HUES64 (cell line): Measurements from ENCODE around the gene CMBL.
"Not testable (repeated sequence)": the region's sequence is repeated elsewhere in the genome, so short reads cannot be mapped to it uniquely, and the experiment has no call there.

ENCODE experiments used
- H3K27ac ChIP-seq: 2 replicates; pipeline ENCODE4 v1.7.0; 2013; ENCODE audit warnings: low read depth, low read length, inconsistent platforms
- H3K27me3 ChIP-seq: 2 replicates; pipeline ENCODE4 v1.6.1; 2013; ENCODE audit warnings: mild to moderate bottlenecking, low read length; ENCODE audit not compliant: insufficient read depth
- H3K36me3 ChIP-seq: 2 replicates; pipeline ENCODE4 v1.6.1; 2013; ENCODE audit warnings: mild to moderate bottlenecking, low read length; ENCODE audit not compliant: insufficient read depth
- H3K4me1 ChIP-seq: 2 replicates; pipeline ENCODE4 v1.6.1; 2013; ENCODE audit warnings: mild to moderate bottlenecking, low read length, moderate library complexity; ENCODE audit not compliant: insufficient read depth
- H3K4me3 ChIP-seq: 2 replicates; pipeline ENCODE4 v1.5.1; 2013; ENCODE audit warnings: mild to moderate bottlenecking, low read length, moderate library complexity
- H3K9ac ChIP-seq: 2 replicates; pipeline ENCODE4 v1.6.1; 2013; ENCODE audit warnings: mild to moderate bottlenecking, low read depth, low read length
- H3K9me3 ChIP-seq: 2 replicates; pipeline ENCODE4 v1.6.1; 2013; ENCODE audit warnings: low read depth, low read length; ENCODE audit not compliant: insufficient read depth
- WGBS: fragments of 150-250, 120-280 bp; methylation state at CpG from one replicate; pipeline ENCODE4 v1.1.7; 2013; ENCODE audit warnings: missing lambda C conversion rate; 5-methylcytosine and 5-hydroxymethylcytosine counted together

CMBL gene

GRCh38 chr5:10290438-10290837, 17.3 kb downstream of the CMBL start:
- H3K4me1 ChIP-seq: 0 out of 2 replicates have a peak, but pooled peaks cover 3% of the 10 kb centered on the region
- peaks cover 7% of the 10 kb centered on the region for H3K36me3 ChIP-seq
- no peak overlapping the region for H3K9ac ChIP-seq
- WGBS: 96% methylated on average over 8 of the region's 9 CpGs
- no peaks in the 10 kb centered on the region for H3K27me3 ChIP-seq
- no peak overlapping the region for H3K4me3 ChIP-seq
- no peak overlapping the region for H3K27ac ChIP-seq
- no peaks in the 10 kb centered on the region for H3K9me3 ChIP-seq

- H3K27me3 ChIP-seq: no peaks in the 10 kb centered on the region
- no peak overlapping the region for H3K4me3 ChIP-seq
- no peak overlapping the region for H3K27ac ChIP-seq
- WGBS: 96% methylated on average over 10 of the region's 10 CpGs
- H3K9me3 ChIP-seq: no peaks in the 10 kb centered on the region
- H3K36me3 ChIP-seq: peaks cover 7% of the 10 kb centered on the region
- H3K9ac ChIP-seq: no peak overlapping the region
- 0 out of 2 replicates have a peak, but pooled peaks cover 3% of the 10 kb centered on the region for H3K4me1 ChIP-seq
These were observed 17.7 kb downstream of the CMBL start for GRCh38 chr5:10289991-10290390.

GRCh38 chr5:10289353-10289752, 18.3 kb downstream of the CMBL start:
- WGBS: 85% methylated on average over 6 of the region's 6 CpGs
- no peaks in the 10 kb centered on the region for H3K9me3 ChIP-seq
- H3K36me3 ChIP-seq: peaks cover 7% of the 10 kb centered on the region
- no peak overlapping the region for H3K27ac ChIP-seq
- no peaks in the 10 kb centered on the region for H3K27me3 ChIP-seq
- H3K4me1 ChIP-seq: 0 out of 2 replicates have a peak, but pooled peaks cover 3% of the 10 kb centered on the region
- no peak overlapping the region for H3K4me3 ChIP-seq
- no peak overlapping the region for H3K9ac ChIP-seq

DNA sequence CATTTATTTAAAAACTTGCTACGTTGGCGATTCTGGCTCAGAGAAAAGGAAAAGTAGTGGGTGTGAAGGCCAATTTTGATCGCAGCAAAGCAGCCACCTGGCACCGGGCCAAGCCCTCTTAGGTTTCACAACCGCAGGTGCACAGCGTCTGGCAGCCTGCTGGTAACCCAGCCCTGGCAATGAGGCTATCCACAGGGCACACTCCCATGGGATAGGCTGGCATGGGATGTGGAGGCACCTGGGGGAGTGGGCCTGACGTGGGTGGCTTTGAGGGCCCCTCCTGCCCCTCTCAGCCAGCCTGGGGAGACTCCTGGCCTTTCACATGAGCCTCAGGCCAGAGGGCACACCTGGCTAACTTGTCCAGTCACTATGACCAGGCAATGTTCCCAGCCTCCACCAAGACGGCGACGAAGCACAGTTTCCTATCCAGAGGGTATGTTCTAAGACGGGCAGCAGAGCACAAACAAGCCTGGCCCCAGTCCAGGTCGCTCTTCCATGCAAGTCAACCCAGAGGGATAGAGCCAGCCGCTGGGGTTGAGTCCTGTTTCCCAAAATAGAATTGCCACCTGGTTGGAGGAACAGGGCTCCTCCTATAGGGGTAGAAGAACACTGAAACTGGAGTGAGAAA, 19.0 kb downstream of the CMBL start:
- no peaks in the 10 kb centered on the region for H3K9me3 ChIP-seq
- peaks cover 7% of the 10 kb centered on the region for H3K36me3 ChIP-seq
- 94% methylated on average over 13 of the region's 13 CpGs for whole genome bisulfite sequencing
- H3K4me3 ChIP-seq: no peak overlapping the region
- no peak overlapping the region for H3K9ac ChIP-seq
- H3K27me3 ChIP-seq: no peaks in the 10 kb centered on the region
- H3K4me1 ChIP-seq: peaks cover 6% of the 10 kb centered on the region; the same call in 1 of the 2 replicates
- H3K27ac ChIP-seq: no peak overlapping the region

DNA sequence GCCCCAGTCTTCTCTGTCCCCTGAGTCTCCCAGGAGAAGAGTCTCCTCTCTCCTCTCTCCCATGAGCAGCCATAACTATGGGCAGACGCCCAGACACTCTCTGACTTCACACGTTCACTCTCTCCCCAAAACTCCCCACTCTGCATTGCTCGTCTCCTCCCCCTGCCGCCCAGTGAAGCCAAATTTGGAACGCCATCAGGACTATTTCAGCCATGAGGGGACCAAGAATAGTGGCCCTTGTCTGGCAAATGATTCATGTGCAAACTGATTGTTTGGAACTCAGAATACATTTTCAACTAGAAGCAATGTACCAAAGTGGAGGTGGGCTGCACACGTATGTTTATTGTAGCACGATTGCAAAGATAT, 20.9 kb downstream of the CMBL start:
- H3K27ac ChIP-seq: no peak overlapping the region
- H3K4me3 ChIP-seq: no peak overlapping the region
- H3K27me3 ChIP-seq: no peaks in the 10 kb centered on the region
- H3K36me3 ChIP-seq: peaks cover 7% of the 10 kb centered on the region
- H3K9ac ChIP-seq: no peak overlapping the region
- no peaks in the 10 kb centered on the region for H3K9me3 ChIP-seq
- 88% methylated on average over 7 of the region's 7 CpGs for WGBS
- H3K4me1 ChIP-seq: peaks cover 6% of the 10 kb centered on the region; the same call in 1 of the 2 replicates

DNA sequence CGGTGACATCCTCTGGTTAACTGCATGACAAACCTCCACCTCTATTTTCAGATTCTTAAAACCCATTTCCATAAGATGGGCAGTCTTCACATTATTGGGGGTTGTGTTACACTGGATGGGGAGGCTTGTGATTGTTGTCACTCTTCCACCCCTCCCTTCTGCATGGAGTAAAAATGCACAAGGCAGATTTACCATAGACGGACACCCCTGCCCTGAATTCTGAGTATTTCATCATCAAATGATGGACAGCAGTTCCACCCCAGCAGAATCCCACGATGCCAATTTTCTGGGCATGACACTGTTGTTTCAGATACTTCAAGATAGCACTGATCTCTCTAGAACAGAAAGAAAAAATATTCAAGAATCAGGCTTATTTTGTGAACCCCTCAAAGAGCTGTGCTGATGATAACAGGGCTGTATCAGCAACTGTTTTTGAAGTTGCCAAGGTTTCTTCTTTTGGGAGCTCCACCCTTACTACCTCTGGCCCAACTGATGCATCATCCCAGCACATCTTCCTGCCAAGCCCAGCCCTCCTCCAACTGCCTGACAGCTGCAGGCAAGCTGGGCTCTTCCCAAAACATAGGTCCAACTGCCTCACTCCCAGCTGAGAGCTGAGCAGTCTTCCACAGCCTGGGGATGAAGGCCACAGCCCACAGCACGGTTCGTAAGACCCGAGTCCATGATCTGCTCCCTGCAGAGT, 21.4 kb downstream of the CMBL start:
- H3K27me3 ChIP-seq: no peaks in the 10 kb centered on the region
- no peak overlapping the region for H3K4me3 ChIP-seq
- H3K9me3 ChIP-seq: no peaks in the 10 kb centered on the region
- peaks cover 7% of the 10 kb centered on the region for H3K36me3 ChIP-seq
- H3K4me1 ChIP-seq: peaks cover 6% of the 10 kb centered on the region; the same call in 1 of the 2 replicates
- whole genome bisulfite sequencing: 88% methylated on average over 6 of the region's 6 CpGs
- no peak overlapping the region for H3K9ac ChIP-seq
- H3K27ac ChIP-seq: no peak overlapping the region

DNA sequence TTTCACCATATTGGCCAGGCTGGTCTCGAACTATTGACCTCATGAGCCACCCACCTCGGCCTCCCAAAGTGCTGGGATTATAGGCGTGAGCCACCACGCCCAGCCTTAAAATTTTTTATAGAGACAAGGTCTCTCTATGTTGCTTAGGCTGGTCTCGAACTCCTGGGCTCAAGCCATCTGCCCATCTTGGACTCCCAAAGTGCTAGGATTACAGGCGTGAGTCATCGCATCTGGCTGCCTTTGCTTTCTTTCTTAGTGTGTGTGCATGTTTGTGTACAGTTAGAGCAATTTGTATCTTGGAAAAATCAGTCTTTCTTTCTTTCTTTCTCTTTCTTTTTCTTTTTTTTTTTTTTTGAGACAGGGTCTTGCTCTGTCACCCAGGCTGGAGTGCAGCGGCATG, 22.3 kb downstream of the CMBL start:
- H3K4me3 ChIP-seq, H3K9ac ChIP-seq, H3K36me3 ChIP-seq, H3K4me1 ChIP-seq, H3K27ac ChIP-seq, H3K27me3 ChIP-seq, H3K9me3 ChIP-seq: not testable (repeated sequence)
- 99% methylated on average over 8 of the region's 8 CpGs for WGBS

- no peaks in the 10 kb centered on the region for H3K27me3 ChIP-seq
- 29% methylated on average over 17 of the region's 17 CpGs for WGBS
- H3K4me1 ChIP-seq: peaks cover 3% of the 10 kb centered on the region; the same call in 1 of the 2 replicates
- H3K4me3 ChIP-seq: no peak overlapping the region
- H3K27ac ChIP-seq: no peak overlapping the region
- peaks cover 7% of the 10 kb centered on the region for H3K36me3 ChIP-seq
- no peak overlapping the region for H3K9ac ChIP-seq
- H3K9me3 ChIP-seq: no peaks in the 10 kb centered on the region
These were observed 23.6 kb downstream of the CMBL start for GRCh38 chr5:10283927-10284635.

GRCh38 chr5:10279925-10280720, 27.6 kb downstream of the CMBL start:
- Histone ChIP-seq H3K9ac (no peak overlapping the region), H3K4me3 (no peak overlapping the region)
- 78% methylated on average over 6 of the region's 7 CpGs for WGBS

DNA sequence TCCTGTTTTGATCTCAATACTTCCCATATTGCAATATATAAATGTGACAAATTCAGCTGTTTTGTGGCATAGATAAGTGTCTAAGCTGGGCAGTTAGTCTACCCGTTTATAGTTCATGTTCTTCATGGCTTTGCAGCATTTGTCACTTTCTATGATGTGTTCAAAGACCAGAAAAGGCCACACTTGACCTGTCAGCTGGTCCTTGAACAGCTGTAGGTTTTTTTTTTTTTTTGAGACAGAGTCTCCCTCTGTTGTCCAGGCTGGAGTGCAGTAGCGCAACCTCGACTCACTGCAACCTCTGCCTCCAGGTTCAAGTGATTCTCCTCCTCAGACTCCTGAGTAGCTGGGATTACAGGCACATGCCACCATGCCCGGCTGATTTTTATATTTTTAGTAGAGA, 28.4 kb downstream of the CMBL start:
- no peak overlapping the region for H3K9ac ChIP-seq
- no peaks in the 10 kb centered on the region for H3K9me3 ChIP-seq
- no peaks in the 10 kb centered on the region for H3K36me3 ChIP-seq
- no peak overlapping the region for H3K27ac ChIP-seq
- no peak overlapping the region for H3K4me3 ChIP-seq
- H3K27me3 ChIP-seq: no peaks in the 10 kb centered on the region
- peaks cover 13% of the 10 kb centered on the region for H3K4me1 ChIP-seq
- 96% methylated on average over 3 of the region's 4 CpGs for WGBS

More at GRCh38 chr5:10279925-10280720, 27.6 kb downstream of the CMBL start:
- Histone ChIP-seq H3K4me1 (peaks cover 13% of the 10 kb centered on the region), H3K36me3 (no peaks in the 10 kb centered on the region), H3K27ac (no peak overlapping the region), H3K27me3 (no peaks in the 10 kb centered on the region), H3K9me3 (no peaks in the 10 kb centered on the region)
